ENCODE measurements around the gene FLYWCH1. TPM values are rescaled to one million over a fixed set of nuclear protein-coding genes. Genes with fewer than 3 reads are reported as not detected.
A peak's percentile ranks its signal among the peaks of the same experiment; 100 is the strongest.

Gene FLYWCH1
- total RNA-seq, 4 donors from 2014 or later, result 41.7 to 49.7 (median 44.0) TPM

DNA sequence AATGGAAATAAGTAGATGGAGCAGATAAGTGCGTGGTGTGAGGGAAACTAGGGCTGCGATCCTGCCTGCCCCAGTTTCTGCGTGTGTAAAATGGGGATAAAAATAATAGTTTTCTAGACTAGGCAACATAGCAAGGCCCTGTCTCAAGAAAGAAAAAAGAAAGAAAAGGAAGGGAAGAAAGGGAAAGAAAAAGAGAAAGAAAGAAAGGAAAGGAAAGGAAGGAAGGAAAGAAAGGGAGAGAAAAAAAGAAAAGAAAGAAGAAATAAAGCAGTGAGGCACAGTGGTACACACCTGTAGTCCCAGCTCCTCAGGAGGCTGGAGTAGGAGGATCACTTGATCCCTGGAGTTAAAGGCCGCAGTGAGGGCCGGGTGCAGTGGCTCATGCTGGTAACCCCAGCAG, 70.7 kb downstream of the FLYWCH1 start:
- Histone ChIP-seq H3K36me3 (no peaks in the 10 kb centered on the region), H3K4me3 (no peak overlapping the region), H3K27me3 (peaks cover 0 to 6% (median 3%) of the 10 kb centered on the region in 3 donors), H3K4me1 (peaks cover 25 to 28% of the 10 kb centered on the region in 2 donors), H3K27ac (no peak overlapping the region), H3K9me3 (no peaks in the 10 kb centered on the region)
- intact Hi-C loops (cut with DNase I; ENCODE audit: low total_unique reads) (no loop called here), in situ Hi-C loops (cut with MboI; ENCODE audit: low sequenced_read_pairs in 4 of 4) (no loop called here)
- no peak for DNase-seq
- TF ChIP-seq POLR2A (IDR thresholded peaks at IDR 0.05), result no peak
- TF ChIP-seq, protein P1, sequence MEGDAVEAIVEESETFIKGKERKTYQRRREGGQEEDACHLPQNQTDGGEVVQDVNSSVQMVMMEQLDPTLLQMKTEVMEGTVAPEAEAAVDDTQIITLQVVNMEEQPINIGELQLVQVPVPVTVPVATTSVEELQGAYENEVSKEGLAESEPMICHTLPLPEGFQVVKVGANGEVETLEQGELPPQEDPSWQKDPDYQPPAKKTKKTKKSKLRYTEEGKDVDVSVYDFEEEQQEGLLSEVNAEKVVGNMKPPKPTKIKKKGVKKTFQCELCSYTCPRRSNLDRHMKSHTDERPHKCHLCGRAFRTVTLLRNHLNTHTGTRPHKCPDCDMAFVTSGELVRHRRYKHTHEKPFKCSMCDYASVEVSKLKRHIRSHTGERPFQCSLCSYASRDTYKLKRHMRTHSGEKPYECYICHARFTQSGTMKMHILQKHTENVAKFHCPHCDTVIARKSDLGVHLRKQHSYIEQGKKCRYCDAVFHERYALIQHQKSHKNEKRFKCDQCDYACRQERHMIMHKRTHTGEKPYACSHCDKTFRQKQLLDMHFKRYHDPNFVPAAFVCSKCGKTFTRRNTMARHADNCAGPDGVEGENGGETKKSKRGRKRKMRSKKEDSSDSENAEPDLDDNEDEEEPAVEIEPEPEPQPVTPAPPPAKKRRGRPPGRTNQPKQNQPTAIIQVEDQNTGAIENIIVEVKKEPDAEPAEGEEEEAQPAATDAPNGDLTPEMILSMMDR (IDR thresholded peaks at IDR 0.05 in 4 of 5, conservative IDR thresholded peaks at IDR 0.05 in 1 of 5), result no peak
- ATAC-seq, result no peak

DNA sequence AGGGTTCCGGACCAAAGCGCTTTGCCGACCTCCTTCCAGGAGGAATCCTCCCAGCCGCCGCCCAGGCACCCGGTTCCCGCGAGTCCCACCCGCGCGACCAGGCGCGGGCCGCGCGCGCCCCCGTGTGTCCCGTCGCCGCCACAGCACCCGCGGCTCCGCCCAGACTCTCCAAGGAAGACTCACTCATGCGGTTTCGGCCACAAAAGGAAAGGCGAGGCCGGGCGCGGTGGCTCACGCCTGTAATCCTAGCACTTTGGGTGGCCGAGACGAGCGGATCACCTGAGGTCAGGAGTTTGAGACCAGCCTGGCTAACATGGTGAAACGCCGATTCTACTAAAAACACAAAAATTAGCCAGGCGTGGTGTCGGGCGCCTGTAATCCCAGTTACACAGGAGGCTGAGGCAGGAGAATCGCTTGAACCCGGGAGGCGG, 72.0 kb downstream of the FLYWCH1 start:
- in situ Hi-C loops (cut with MboI; ENCODE audit: low sequenced_read_pairs in 4 of 4) (no loop called here), intact Hi-C loops (cut with DNase I; ENCODE audit: low total_unique reads) (no loop called here)
- Histone ChIP-seq H3K27me3 (peaks cover 0 to 6% (median 3%) of the 10 kb centered on the region in 3 donors), H3K4me1 (peaks cover 25 to 28% of the 10 kb centered on the region in 2 donors), H3K27ac (no peak overlapping the region), H3K9me3 (no peaks in the 10 kb centered on the region), H3K4me3 (peak overlapping the region in 3 of 4 donors; percentile 18 to 41 (median 34)), H3K36me3 (no peaks in the 10 kb centered on the region)
- TF ChIP-seq, protein P1 (IDR thresholded peaks at IDR 0.05 in 4 of 5, conservative IDR thresholded peaks at IDR 0.05 in 1 of 5), result peak; percentile 79 to 99 (median 83)
- no peak for TF ChIP-seq POLR2A (IDR thresholded peaks at IDR 0.05)
- ATAC-seq, result peak; percentile 67 to 70
- peak; percentile 53 to 77 for DNase-seq

DNA sequence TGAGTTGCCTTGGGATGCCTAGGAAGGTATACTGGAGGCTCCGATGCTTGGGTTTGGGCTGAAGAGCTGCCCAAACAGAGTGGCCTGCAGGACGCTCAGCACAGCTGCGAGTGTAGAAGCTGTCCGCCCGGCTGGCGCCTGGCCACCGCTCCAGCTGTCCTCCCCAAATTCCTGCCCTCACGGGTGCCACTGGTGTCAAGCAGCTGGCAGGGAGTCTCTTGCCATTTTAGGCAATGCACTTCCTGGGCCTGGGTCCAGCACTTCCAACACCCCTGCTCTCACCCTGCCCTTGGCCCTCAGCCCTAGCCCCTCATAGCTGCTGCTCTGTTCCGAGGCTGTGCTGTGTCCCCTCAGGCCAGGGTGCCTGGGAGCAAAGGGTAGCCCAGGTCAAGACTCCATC, 73.7 kb downstream of the FLYWCH1 start:
- DNase-seq, result peak in 1 of 2 donors; percentile 71
- no peak for TF ChIP-seq POLR2A (IDR thresholded peaks at IDR 0.05)
- TF ChIP-seq, protein P1 (IDR thresholded peaks at IDR 0.05 in 4 of 5, conservative IDR thresholded peaks at IDR 0.05 in 1 of 5), result no peak
- H3K4me1 ChIP-seq, result peaks cover 23 to 25% of the 10 kb centered on the region in 2 donors

DNA sequence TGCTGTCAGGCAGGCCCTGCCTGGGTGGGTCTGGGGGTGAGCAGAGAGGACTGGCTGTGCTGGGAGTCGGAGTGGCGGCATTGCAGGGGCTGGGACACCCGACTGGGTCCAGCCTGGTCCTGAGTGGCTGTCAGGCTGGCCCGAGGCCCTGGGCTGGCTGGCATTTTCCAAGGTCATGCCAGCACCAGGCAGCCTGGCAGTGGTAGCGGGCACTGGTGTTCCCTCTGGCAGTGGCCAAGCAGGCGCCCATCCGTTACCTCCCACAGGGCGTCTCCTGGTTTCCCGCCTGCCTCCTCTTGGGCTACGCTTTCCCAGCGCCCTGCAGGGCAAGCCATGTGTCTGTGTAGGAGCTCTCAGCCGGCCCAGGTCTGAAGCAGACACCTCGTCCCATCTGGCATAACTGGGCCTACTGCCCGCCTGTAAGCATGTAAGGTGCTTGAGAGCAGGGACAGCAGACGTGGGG, 74.2 kb downstream of the FLYWCH1 start:
- Histone ChIP-seq H3K4me1 (peaks cover 23% of the 10 kb centered on the region in 2 donors), H3K4me3 (no peak overlapping the region), H3K36me3 (no peaks in the 10 kb centered on the region), H3K9me3 (no peaks in the 10 kb centered on the region), H3K27me3 (no peaks in the 10 kb centered on the region), H3K27ac (peak overlapping the region; percentile 40 to 79 (median 66))
- DNase-seq (peak in 1 of 2 donors; percentile 75), ATAC-seq (peak; percentile 11 to 60)
- in situ Hi-C loops (cut with MboI; ENCODE audit: low sequenced_read_pairs in 4 of 4), result no loop called here
- no peak for TF ChIP-seq POLR2A (IDR thresholded peaks at IDR 0.05)
- TF ChIP-seq, protein P1 (IDR thresholded peaks at IDR 0.05 in 4 of 5, conservative IDR thresholded peaks at IDR 0.05 in 1 of 5), result no peak
- intact Hi-C loops (cut with DNase I; ENCODE audit: low total_unique reads), result loop anchor here (1.0 kb wide), 2 partner anchors 25 to 45 kb away; no protein-coding TSS in a partner anchor

More for the DNA sequence above, 73.7 kb downstream of the FLYWCH1 start:
- no peaks in the 10 kb centered on the region for H3K27me3 ChIP-seq
- ATAC-seq, result peak; percentile 9 to 45
- in situ Hi-C loops (cut with MboI; ENCODE audit: low sequenced_read_pairs in 4 of 4) (no loop called here), intact Hi-C loops (cut with DNase I; ENCODE audit: low total_unique reads) (loop anchor here (1.0 kb wide), 1 partner anchor 24 kb away; no protein-coding TSS in a partner anchor)
- no peak overlapping the region for H3K4me3 ChIP-seq
- H3K9me3 ChIP-seq, result no peaks in the 10 kb centered on the region
- peak overlapping the region; percentile 40 to 79 (median 66) for H3K27ac ChIP-seq
- H3K36me3 ChIP-seq, result no peaks in the 10 kb centered on the region
